Measurements from ENCODE around the gene TDRD3.

Gene TDRD3

GRCh38 chr13:60519496-60519895, 122.5 kb downstream of the TDRD3 start:
- FAIRE-seq (no peak), DNase-seq (ENCODE audit: insufficient read length, low spot score) (no peak)
- TF ChIP-seq, protein P1, sequence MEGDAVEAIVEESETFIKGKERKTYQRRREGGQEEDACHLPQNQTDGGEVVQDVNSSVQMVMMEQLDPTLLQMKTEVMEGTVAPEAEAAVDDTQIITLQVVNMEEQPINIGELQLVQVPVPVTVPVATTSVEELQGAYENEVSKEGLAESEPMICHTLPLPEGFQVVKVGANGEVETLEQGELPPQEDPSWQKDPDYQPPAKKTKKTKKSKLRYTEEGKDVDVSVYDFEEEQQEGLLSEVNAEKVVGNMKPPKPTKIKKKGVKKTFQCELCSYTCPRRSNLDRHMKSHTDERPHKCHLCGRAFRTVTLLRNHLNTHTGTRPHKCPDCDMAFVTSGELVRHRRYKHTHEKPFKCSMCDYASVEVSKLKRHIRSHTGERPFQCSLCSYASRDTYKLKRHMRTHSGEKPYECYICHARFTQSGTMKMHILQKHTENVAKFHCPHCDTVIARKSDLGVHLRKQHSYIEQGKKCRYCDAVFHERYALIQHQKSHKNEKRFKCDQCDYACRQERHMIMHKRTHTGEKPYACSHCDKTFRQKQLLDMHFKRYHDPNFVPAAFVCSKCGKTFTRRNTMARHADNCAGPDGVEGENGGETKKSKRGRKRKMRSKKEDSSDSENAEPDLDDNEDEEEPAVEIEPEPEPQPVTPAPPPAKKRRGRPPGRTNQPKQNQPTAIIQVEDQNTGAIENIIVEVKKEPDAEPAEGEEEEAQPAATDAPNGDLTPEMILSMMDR (IDR thresholded peaks at IDR 0.05; ENCODE audit: insufficient read depth, missing control alignments), result no peak

DNA sequence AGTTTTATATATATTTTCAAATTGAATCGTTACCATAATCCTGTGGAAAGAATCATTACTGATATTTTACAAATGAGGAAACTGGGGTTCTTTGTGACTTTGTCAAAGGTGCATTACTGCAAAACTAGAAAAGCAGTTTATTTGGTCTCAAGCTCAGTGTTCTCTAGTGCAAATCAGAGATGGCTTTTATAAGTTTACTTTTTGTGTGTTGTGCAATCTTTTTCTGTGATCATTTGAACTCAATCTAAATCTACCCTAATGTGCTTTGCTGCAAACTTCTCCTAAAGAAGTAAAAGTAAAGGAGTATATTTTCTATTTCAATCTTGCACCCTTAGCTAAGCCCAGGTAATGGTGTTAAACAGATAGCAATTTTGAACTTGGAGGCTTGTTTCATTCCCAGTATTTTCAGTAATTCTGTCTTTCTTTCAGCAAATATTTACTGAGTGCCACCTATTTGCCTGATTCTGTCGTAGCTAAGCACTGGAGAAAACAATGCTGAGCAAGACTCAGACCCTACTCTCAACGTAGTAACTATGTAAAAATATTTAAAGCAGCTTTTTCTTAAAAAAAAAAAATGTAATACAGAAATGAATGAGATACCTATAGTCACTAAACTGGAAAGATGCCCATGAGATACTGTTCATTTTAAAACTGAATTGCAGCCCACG, 124.0 kb downstream of the TDRD3 start:
- DNase-seq (ENCODE audit: insufficient read length, low spot score) (no peak), FAIRE-seq (no peak)
- TF ChIP-seq, protein P1 (IDR thresholded peaks at IDR 0.05; ENCODE audit: insufficient read depth, missing control alignments), result no peak

GRCh38 chr13:60538566-60538965, 141.5 kb downstream of the TDRD3 start:
- no peak for FAIRE-seq
- TF ChIP-seq, protein P1 (IDR thresholded peaks at IDR 0.05; ENCODE audit: insufficient read depth, missing control alignments), result no peak
- no peak for DNase-seq (ENCODE audit: insufficient read length, low spot score)

- TF ChIP-seq, protein P1 (IDR thresholded peaks at IDR 0.05; ENCODE audit: insufficient read depth, missing control alignments), result no peak
- no peak for FAIRE-seq
- no peak for DNase-seq (ENCODE audit: insufficient read length, low spot score)
These were observed 143.3 kb downstream of the TDRD3 start for GRCh38 chr13:60540276-60540675.

- TF ChIP-seq, protein P1 (IDR thresholded peaks at IDR 0.05; ENCODE audit: insufficient read depth, missing control alignments), result no peak
- no peak for DNase-seq (ENCODE audit: insufficient read length, low spot score)
- FAIRE-seq, result no peak
These were observed 165.2 kb downstream of the TDRD3 start for GRCh38 chr13:60562096-60562780.

GRCh38 chr13:60571571-60571970, 174.6 kb downstream of the TDRD3 start:
- DNase-seq (ENCODE audit: insufficient read length, low spot score), result no peak
- FAIRE-seq, result no peak
- TF ChIP-seq, protein P1 (IDR thresholded peaks at IDR 0.05; ENCODE audit: insufficient read depth, missing control alignments), result no peak
